ENCODE results near the gene OPCML.

Gene OPCML

DNA sequence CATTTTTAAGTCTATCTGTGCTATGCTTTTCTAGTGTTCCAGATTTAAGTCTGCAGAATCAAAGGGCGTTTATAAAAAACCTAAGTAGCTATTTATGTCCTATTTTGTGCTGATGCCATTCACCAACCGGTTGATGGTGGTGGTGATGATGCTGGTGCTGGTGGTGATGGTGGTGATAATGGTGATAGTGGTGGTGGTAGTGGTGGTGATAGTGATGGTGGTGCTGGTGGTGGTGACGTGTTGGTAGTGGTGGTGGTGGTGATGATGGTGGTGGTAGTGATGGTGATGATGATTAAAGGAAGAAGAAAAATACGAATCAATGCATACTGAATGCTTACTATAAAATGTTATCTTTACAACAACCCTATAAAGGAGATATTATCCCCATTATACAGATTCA lies 178.2 kb downstream of the OPCML start:
- DNase-seq = no peak

DNA sequence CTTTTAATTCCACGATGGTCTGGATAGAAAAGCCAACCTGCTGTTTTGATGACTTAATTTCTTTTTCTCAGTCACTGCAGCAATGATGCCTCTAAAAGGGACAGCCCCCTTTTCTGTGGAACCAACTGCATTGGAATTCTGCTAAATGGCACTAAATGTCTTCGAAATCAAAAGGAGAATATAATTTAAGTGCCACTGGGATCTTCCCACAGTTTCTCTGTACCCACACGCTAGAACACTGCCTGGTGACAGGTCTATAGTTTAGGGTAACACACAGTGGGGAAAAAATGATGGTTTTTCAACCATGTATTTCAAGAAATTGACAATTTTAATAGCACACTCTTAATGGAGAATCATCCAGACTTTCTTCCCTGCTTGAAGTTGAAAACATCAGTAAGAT lies 182.3 kb downstream of the OPCML start:
- no peak for DNase-seq

DNA sequence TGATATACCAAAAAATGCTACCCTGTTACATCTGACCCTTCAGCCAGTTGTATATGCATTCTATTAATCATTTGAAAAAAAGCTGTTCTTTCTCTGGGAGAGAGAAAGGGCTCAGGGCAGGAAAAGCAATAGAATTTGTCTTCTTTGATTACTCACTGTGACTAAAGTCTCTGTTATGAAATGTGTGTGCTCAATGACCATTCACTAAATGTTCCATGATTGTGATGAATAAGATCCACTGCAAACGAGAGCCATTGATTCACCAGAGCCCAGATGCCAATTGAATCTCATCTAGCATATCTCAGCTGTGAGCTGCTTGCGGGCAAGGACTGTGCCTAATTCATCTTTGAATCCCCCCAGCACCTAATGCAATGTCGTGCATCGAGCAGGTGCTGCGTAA lies 184.3 kb downstream of the OPCML start:
- no peak for DNase-seq

DNA sequence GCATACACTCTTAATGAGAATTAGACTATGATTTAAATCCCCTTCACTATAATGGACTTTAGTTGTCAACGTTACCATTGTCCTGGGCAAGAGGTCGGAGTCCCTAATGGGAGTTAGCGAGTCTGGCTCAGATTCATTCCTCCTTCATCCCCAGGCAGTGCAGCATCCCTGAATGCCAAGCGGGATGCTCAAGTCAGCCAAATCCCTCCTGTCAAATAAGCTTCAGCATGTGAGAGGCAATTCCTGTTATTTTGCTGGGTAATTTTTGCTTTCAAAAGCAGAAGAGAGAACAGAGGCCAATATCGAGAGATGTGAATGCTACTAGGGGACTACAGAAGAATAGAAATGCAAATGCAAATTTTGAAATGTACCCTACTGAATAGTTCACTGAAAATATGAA lies 186.2 kb downstream of the OPCML start:
- DNase-seq = no peak

DNA sequence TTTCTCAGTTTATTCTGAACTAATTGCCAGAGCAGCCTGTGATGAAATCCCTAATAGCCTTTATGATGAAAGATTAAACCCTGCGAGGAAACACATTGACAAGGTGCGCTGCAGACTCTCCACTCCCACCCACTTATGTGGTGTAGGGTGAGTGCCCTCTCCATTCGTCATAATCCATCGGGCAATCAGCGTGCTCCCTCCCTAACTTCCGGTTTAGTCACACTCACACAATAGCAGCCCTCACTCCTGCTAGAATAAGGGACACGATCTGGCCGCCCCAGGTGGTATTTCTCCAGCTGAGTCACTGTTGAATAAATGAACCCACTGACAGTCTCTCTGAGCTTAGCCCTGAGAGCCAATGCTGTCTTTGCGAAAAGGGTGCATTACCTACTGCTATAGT lies 188.3 kb downstream of the OPCML start:
- no peak for DNase-seq

DNA sequence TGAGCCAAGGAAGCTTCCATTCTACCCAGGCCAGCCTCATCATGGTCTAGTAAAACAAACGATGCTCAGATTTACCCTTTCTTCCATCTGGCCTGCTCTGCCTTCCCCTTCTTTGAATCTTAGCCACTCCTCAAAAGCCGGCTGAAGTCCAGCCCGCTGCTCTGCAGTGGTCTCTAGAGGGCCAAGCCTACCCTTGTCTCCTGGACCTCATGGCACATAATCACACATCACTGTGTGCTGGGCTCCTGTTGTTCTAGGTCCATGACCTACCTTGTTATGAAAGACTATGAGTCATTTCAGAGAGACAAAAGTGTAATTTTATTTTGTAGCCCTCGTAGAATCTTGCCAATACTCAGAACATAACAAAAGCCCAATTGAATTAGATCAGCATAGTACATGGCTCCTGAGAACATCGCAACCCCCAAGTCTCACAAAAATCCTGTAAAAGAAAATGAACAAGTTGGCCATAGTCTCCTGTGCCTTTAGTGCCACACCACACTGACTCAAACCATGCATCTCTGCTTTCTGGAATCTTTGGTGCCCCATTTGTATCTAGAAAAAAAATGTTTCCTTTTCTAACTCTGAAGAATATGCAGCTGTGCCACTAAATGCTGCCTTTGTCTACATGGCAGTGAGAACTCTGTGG lies 192.7 kb downstream of the OPCML start:
- DNase-seq = no peak

DNA sequence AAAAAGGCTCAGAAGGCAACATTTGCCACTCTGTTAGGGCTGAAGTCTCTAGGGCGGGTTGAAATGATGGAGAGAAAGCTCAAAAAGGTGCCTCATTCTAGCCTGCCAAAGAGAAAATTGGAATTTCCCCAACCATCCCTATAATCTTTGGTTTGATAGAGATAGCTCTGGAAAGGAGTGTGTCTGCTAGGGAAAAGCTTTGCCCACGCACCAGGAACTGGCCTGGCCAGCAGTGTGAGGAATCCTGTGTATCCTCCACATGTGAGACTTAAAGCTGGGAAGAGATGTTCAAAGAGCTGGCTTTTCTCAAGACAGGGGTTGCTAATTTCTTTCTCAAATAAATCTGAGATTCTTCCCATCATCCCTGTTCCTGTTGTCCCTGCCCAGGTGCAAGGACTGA lies 193.7 kb downstream of the OPCML start:
- no peak for DNase-seq

DNA sequence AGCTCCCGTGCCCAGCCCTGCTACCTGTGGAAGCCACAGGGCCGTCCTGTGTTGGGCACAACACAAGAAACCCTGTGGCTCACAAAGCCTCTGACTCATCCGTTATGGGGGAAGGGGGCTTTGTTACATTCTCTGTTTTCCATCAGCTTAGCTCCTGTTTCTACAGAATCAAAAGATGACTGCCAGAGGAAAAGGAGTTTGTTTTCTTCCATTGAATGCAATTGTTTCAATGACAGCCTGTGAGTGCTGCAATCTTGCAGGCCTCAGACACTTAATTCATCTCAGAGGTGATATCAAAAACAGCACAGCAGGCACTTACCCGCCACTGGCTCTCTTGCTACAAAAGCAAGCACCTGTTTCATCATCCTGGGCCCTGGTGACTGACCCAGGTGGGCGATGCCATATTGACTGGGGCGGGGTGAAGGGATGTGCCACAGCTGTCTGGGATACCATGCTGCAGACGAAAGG lies 194.3 kb downstream of the OPCML start:
- DNase-seq = no peak

DNA sequence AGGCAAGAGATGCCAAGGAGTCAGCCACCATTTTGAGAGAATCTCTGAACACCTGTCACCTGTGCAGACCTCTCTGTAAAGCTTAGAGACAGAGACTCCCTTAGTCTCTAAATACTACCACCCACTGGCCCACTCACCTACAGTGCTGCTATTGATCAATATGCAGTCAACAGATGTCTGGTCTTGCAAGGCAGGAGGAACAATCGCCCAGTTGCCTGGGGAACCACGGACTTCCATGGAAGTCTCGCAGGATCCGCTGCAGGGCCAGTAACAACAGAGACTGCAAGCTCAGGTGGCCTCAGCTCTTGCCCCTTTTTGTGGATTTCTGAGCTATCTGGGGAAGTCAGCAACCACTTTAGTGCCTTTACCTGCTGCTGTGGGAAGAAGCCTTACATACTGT lies 195.1 kb downstream of the OPCML start:
- no peak for DNase-seq

DNA sequence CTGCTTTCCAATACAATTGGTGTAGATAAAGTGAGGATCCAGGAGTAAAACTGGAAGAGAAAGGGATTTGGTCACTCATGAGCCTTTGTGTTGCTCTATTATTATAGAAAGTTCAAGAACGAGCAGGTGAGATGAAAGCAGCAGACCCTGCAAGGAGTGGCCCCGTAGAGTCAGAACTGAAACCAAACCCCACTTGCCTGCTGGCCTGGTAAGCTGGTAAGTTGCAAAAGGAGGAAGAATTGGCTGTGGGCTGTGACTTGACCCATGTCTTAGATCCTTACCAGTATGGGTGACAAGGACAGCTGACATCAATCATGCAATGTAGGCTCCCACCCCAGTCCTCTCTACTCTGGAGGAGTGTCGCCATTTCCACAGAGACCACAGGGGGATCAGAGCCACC lies 201.3 kb downstream of the OPCML start:
- no peak for DNase-seq

DNA sequence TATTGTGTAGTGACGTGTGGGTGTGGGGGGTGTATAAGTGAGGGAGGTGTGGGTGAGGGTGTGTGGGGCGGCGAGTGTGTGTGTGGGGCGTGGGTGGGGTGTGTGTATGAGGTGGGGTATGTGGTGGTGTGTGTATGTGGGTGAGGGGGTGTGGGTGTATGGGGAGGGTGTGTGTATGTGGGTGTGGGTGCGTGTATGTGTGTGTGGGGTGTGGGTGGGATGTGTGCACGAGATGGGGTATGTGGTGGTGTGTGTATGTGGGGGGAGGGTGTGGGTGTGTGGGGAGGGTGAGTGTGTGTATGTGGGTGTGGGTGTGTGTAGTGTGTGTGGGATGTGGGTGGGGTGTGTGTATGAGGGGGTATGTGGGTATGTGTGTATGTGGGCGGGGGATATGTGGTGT lies 205.5 kb downstream of the OPCML start:
- DNase-seq = no peak

DNA sequence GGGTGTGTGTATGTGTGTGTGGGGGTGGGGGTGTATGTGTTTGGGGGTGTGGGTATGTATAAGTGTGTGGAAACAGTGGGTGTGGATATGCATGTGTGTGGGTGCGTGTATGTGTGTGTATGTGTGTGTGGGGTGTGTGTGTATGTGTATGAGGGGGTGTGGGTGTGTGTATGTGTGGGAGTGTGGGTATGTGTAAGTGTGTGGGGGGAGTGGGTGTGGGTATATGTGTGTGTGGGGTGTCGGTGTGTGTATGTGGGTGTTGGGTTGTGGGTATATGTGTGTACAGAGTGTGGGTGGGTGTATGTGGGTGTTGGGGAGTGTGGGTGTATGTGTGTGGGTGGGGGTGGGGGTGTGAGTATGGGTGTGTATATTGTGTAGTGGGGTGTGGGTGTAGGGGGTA lies 206.0 kb downstream of the OPCML start:
- DNase-seq = no peak

DNA sequence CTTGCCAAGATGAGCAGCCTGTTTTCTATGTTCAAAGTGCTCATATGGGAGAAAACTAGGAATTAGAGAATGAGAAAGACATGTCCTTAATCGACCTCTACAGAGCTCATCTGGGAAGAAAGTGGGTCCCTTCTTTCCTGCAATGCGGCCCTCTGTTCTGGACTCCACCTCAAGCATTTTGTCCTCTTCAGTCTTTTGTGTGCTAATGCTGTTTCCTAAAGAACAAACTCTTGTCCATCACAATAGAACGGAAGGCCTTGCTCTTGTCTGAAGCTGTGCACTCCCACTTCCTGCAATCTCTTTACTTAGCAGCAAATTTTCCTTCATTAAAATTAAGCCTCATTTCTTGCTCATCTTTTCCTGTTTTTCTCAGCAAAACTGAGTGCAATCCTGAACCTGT lies 206.6 kb downstream of the OPCML start:
- DNase-seq = no peak

DNA sequence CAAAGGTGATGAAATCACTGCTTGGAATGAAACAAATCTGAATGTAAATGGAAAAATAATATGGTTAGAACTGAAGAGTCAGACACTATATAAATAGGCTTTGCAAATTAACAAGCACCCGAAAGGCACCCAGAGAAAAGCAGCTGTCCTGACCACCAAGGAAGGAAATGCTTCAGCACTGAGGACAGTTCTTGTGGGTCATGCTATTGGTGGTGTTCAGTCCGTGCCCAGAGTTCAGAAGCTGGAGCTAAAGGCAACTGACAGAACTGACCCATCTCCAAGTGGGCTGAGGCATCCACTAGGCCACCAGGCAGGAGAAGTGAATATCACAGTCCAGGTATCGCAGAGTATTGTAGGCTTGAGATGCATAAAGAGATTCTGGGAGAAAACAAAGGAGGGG lies 208.9 kb downstream of the OPCML start:
- no peak for DNase-seq

DNA sequence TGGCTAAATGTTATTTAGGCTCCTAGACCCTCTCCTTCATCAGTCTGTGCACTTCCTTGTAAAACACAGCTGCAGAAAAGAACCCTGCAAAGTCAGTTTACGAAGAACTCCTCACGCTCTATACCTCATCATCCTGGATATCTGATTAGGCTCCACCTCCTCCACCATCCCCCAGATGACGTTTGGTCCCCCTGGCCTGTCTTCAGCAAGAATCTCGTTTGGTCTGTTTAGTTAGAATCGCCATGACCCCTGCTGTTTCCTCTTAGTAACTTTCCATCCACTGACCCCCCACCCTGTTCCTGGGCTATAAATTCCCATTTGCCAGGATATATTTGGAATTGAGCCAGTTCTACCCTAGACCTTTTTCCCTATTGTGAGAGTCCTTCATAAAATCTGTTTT lies 214.1 kb downstream of the OPCML start:
- DNase-seq = no peak

DNA sequence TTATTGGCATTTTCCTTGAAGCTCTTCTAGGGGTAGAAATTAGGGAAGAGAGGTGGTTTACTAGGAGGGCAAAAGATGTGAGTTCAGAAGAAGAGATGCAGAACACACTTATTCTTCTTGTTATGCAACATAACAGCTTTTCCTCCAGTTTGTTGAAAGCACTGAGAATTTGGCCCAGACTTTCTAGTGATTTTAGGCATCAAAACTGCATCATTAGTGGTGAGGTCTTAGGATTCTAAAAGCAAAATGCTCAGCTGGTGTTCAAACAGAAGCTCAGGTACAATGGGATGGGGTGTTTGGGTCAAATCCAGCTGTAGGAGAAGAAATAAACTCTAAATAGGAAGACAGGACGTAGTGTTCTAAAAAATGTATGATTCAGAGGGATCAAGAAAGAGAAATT lies 221.1 kb downstream of the OPCML start:
- no peak for DNase-seq

DNA sequence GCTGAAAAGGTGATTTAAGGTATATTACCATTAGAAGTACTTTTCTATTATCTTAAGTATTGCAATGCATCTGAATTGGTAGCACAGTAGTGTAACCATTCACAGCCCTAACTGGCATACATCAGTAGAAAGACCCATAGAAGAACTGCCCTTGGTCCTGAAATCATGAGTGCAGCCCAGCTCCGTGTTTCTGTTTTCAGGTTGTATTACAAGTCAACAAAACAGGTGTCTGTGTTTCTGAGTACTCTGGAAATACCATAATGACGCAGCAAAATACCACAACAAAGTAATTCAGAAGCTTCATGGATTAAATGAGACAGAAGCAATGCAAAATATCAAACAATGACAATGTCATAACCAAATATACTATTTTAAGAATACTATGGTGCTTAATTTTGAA lies 226.3 kb downstream of the OPCML start:
- DNase-seq = no peak

DNA sequence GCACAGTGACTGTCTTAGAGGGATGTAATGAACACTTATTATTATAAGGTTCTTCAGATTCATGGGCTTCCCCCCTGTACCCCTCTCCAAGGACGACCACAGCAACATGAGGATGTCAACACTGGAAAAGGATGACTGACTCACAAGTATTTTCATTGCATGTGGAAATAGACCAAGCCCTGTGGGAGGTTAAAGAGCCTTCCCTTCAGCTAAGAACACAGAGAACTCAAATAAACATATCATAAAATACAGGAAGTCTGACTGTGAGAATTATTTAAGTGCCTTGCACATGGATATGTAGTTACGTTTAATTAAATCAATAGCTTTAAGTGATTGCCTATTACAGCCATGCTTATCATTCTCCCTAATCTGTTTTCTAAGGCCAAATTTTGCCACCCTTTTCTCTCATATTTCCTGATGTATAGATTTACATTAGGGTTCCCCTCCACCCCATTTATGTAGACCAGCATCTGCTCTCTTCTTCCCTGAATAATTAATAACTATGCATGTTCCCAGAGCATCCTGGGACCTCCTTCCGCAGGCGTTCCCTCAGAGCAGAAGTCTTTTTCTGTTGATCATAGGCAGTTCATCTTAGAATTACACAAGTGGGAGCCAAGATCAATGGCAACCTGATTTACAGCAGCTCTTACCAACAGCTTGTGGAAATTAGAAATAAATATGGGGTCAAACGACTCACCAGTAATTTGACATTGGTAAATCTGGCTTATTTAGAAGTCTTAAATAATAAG lies 226.9 kb downstream of the OPCML start:
- DNase-seq = no peak

DNA sequence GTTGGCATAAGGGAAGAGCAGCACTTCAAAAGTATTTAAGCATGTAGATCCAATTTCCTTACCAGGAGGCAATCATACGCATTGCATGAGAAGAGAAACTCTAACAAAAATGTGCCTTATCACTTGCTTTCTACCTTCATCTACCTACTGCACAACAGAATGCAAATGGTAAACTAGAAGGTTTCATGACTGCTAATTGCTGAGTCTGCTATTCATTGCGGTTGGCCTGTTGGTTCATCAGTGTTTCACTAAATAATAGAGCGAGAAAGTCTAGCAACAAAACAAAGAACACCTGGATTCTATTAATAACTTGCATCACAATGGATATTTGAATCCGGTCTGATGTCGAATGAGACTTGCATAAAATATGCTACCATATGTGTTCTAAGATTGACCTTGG lies 229.0 kb downstream of the OPCML start:
- DNase-seq = no peak

DNA sequence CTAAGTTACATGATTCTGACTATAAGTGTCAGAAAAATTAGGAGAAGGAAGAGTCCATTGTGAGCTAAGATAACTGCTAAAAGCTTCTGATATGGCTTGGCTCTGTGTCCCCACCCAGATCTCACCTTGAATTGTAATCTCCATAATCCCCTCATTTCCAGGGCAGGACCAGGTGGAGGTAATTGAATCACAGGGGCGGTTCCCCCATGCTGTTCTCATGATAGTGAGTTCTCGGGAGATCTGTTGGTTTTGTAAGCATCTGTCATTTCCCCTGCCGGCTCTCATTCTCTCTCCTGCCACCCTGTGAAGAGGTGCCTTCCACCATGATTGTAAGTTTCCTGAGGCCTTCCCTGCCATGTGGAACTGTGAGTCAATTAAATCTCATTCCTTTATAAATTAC lies 230.2 kb downstream of the OPCML start:
- DNase-seq = no peak

DNA sequence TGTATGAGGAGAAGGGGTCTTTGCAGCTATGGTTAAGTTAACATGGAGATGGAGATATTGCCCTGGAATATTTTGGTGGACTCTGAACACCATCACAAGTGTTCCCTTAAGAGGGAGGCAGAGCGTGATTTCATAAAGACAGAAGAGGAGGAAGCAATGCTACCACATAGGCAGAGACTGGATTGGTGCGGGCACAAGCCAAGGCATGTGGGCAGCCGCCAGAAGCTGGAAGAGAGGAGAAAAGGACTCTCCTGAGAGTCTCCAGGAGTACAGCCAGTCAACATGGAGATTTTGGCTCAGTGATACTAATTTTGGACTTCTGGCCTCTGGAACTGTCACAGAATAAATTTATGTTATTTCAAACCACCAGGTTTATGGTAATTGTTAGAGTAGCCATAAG lies 231.6 kb downstream of the OPCML start:
- DNase-seq = no peak

DNA sequence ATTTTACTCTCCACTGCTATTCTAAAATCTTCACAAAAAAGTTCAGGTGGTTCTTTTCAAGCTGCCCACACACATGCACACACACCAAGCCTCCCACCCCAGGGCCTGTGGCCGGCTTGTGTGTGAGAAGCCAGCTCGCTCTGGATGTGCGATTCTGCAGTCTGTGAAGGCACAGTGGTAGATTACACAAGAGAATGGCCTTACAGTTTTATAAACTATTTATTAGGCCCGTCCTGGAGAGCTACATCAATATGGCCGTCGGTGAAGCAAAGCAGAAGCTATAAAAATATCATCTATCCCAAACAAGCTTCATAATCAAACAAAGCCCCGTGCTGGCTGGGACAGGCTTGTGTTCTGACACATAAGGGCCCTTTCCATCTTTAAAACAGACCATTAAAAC lies 240.5 kb downstream of the OPCML start:
- no peak for DNase-seq

DNA sequence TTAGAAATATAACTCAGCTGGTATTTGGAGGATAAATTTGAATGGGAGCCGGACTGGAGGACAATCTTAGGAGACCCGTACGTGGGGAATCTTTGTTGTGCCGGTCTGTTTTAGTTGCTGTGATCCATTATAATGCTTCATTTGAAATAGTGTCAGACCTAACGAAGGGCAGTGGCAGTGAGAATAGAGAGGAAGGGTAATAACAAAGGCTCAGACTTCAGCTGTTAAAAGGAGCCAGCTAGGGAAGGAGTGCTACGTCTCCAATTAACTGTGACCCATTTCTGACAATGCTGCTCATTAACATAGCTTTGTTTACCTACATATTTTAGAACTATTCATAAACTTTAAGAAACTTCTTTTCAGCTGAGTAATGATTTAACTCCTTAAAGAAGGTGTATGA lies 246.9 kb downstream of the OPCML start:
- DNase-seq = no peak

DNA sequence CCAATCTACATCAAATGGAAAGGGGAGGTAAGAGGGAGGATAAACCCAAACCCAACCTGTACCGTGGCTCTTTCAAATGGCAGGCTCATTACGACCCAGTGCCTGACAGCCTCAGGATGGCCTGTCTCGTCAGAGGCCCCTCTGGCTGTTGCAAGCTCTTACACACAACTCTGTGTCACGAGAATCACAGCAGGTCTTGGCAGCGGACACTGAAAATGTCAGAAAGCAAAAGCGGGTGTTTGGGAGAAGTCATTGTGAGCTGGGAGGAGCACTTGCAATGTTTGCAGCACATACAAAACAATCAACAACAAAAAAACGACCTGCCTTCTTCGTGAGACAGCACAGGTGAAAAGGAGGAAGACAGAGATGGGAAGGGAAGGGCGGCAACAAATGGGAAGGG lies 248.1 kb downstream of the OPCML start:
- DNase-seq = no peak

DNA sequence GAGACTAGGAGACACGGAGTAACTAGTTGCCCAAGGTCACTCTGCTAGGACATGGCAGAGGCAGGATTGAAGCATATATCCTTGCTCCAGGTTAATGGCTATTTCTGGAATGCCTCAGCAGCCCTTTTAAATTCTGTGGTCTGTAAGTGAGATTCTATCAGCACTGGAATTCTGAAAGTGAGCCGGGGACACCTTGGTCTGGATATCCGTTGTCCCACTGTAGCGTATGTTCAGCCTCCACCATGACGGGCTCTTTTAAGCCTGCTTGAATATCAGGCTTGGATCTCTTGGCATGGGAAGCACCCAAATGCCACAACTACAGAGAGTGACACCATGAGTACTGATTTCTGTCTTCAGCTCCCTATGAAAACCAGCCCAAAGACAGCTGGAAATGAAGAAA lies 254.4 kb downstream of the OPCML start:
- no peak for DNase-seq

Data from right hindlimb (tissue), 1 donor.